Germinal center (tissue), 1 donor: ENCODE data around the gene ZNF678.
"Not testable (repeated sequence)": the region's sequence is repeated elsewhere in the genome, so short reads cannot be mapped to it uniquely, and the experiment has no call there.

ENCODE experiments used
- DNase-seq: peaks from one replicate; pipeline ENCODE4 v3.0.0; 2012; ENCODE audit warnings: mixed read lengths, low spot score

The ZNF678 gene

GRCh38 chr1:227604446-227604845, 41.1 kb downstream of the ZNF678 start:
- no peak for DNase-seq

GRCh38 chr1:227606271-227606670, 42.9 kb downstream of the ZNF678 start:
- not testable (repeated sequence) for DNase-seq

- DNase-seq = no peak
These were observed 44.1 kb downstream of the ZNF678 start for GRCh38 chr1:227607336-227607898.

GRCh38 chr1:227612658-227613057, 49.3 kb downstream of the ZNF678 start:
- DNase-seq = no peak

- no peak for DNase-seq
These were observed 50.2 kb downstream of the ZNF678 start for GRCh38 chr1:227613526-227613925.

- DNase-seq = no peak
These were observed 57.9 kb downstream of the ZNF678 start for GRCh38 chr1:227621211-227621610.

- DNase-seq = no peak
These were observed 59.6 kb downstream of the ZNF678 start for GRCh38 chr1:227622739-227623475.

- no peak for DNase-seq
These were observed 69.0 kb downstream of the ZNF678 start for GRCh38 chr1:227632325-227632724.

- DNase-seq = no peak
These were observed 72.2 kb downstream of the ZNF678 start for GRCh38 chr1:227635596-227635995.

GRCh38 chr1:227654431-227654830, 91.1 kb downstream of the ZNF678 start:
- DNase-seq = no peak

GRCh38 chr1:227654858-227655752, 91.7 kb downstream of the ZNF678 start:
- no peak for DNase-seq

- DNase-seq = no peak
These were observed 98.1 kb downstream of the ZNF678 start for GRCh38 chr1:227661495-227661894.

- DNase-seq = no peak
These were observed 99.6 kb downstream of the ZNF678 start for GRCh38 chr1:227662933-227663332.

GRCh38 chr1:227666286-227666685, 102.9 kb downstream of the ZNF678 start:
- DNase-seq = no peak

GRCh38 chr1:227673441-227673840, 110.1 kb downstream of the ZNF678 start:
- DNase-seq = no peak

- no peak for DNase-seq
These were observed 122.5 kb downstream of the ZNF678 start for GRCh38 chr1:227685807-227686206.

GRCh38 chr1:227697321-227697864, 134.0 kb downstream of the ZNF678 start:
- DNase-seq = no peak

- not testable (repeated sequence) for DNase-seq
These were observed 138.3 kb downstream of the ZNF678 start for GRCh38 chr1:227701631-227702030.

- DNase-seq = no peak
These were observed 144.5 kb downstream of the ZNF678 start for GRCh38 chr1:227707846-227708245.

GRCh38 chr1:227709451-227709850, 146.1 kb downstream of the ZNF678 start:
- no peak for DNase-seq

- not testable (repeated sequence) for DNase-seq
These were observed 147.1 kb downstream of the ZNF678 start for GRCh38 chr1:227710474-227710873.

- no peak for DNase-seq
These were observed 149.3 kb downstream of the ZNF678 start for GRCh38 chr1:227712648-227713047.

GRCh38 chr1:227718932-227719331, 155.6 kb downstream of the ZNF678 start:
- DNase-seq = no peak
